ENCODE measurements around the gene CEP135.

- TF ChIP-seq TAF1 (IDR thresholded peaks at IDR 0.05; ENCODE audit: low read depth) (no peak), MXI1 (conservative IDR thresholded peaks at IDR 0.05; ENCODE audit: poor library complexity, severe bottlenecking) (no peak), CTCF (IDR thresholded peaks at IDR 0.05; ENCODE audit: poor library complexity, severe bottlenecking) (no peak), POLR2AphosphoS5 (IDR thresholded peaks at IDR 0.05) (no peak)
These were observed 19.9 kb upstream of the CEP135 start for GRCh38 chr4:55928846-55929245.
